ENCODE measurements around the gene TM9SF1. TPM values are rescaled to one million over a fixed set of nuclear protein-coding genes. Genes with fewer than 3 reads are reported as not detected.

The TM9SF1 gene
- total and polyA plus RNA-seq, 9 of the 15 experiments (the other 6 are each of a cell fraction or from before 2014, with no cell fraction given), result 5.3 to 20.3 (median 11.8) TPM

- no peak for FAIRE-seq
- WGBS (ENCODE audit: insufficient coverage, low coverage, missing lambda C conversion rate), result 65% methylated on average over 2 of the region's 3 CpGs
- TF ChIP-seq ELK3 (CRISPR knock-in tag; IDR thresholded peaks at IDR 0.05) (no peak), SLC30A9 (CRISPR knock-in tag; IDR thresholded peaks at IDR 0.05) (no peak), ATF3 (IDR thresholded peaks at IDR 0.05) (peak; percentile 53; the same call in 1 of the 2 replicates), ATF3 (CRISPR knock-in tag; conservative IDR thresholded peaks at IDR 0.05) (no peak), ATF4 (CRISPR knock-in tag; IDR thresholded peaks at IDR 0.05) (0 out of 2 replicates have a peak, but pooled peaks have one; percentile 67), ZNF584 (CRISPR knock-in tag; IDR thresholded peaks at IDR 0.05; ENCODE audit: low read depth) (peak; percentile 72; the same call in 1 of the 2 replicates), SMAD4 (CRISPR knock-in tag; conservative IDR thresholded peaks at IDR 0.05) (peak; percentile 60), ZNF175 (CRISPR knock-in tag; IDR thresholded peaks at IDR 0.05; ENCODE audit: low read depth) (peak; percentile 37; the same call in 1 of the 2 replicates), NR2C1 (IDR thresholded peaks at IDR 0.05) (no peak), NR2C1 (tag; IDR thresholded peaks at IDR 0.05) (peak; percentile 11; the same call in 1 of the 2 replicates), JUND (IDR thresholded peaks at IDR 0.05; ENCODE audit: borderline replicate concordance, low read depth, low read length) (no peak), JUND (tag; IDR thresholded peaks at IDR 0.05; ENCODE audit: borderline replicate concordance, low read depth, low read length) (no peak), ZNF592 (IDR thresholded peaks at IDR 0.05) (0 out of 2 replicates have a peak, but pooled peaks have one; percentile 35), DMBX1 (CRISPR knock-in tag; IDR thresholded peaks at IDR 0.05; ENCODE audit: borderline replicate concordance) (peak; percentile 60; the same call in 1 of the 2 replicates)
These were observed 27.6 kb downstream of the TM9SF1 start for GRCh38 chr14:24167469-24168114.

More at GRCh38 chr14:24167469-24168114, 27.6 kb downstream of the TM9SF1 start:
- Histone ChIP-seq H3K36me3 (ENCODE audit: control insufficient read depth, insufficient read depth, low read length) (peaks cover 36% of the 10 kb centered on the region; the same call in 2 of the 3 replicates), H3K9me1 (ENCODE audit: control insufficient read depth, insufficient read depth, low read length) (no peaks in the 10 kb centered on the region), H3K4me2 (ENCODE audit: insufficient read depth, low read length) (no peak overlapping the region), H2AFZ (ENCODE audit: low read depth, low read length) (no peak overlapping the region), H3K79me2 (ENCODE audit: control insufficient read depth, insufficient read depth, low read length) (no peaks in the 10 kb centered on the region), H3K4me3 (no peak overlapping the region), H3K27ac (ENCODE audit: extremely low read depth, low read depth, low read length) (peak overlapping the region; percentile 26; the same call in 1 of the 3 replicates), H3K9me3 (replicated peaks; ENCODE audit: control insufficient read depth, insufficient read depth, low read depth, low read length) (no peaks in the 10 kb centered on the region), H4K20me1 (replicated peaks; ENCODE audit: control insufficient read depth, insufficient read depth, low read length) (no peaks in the 10 kb centered on the region), H3K4me1 (replicated peaks in 1 of 2; ENCODE audit: control insufficient read depth in 2 of 2, insufficient read depth in 2 of 2, low read length in 2 of 2) (no peaks in the 10 kb centered on the region; a peak in 1 of 5 replicates), H3K27me3 (ENCODE audit: control insufficient read depth in 2 of 2, insufficient read depth in 2 of 2, low read length in 2 of 2) (no peaks in the 10 kb centered on the region), H3K9ac (ENCODE audit: insufficient read depth in 1 of 2, low read depth in 2 of 2, low read length in 2 of 2) (no peak overlapping the region)
- intact Hi-C loops (cut with micrococcal nuclease) (no loop called here), in situ Hi-C loops (cut with MboI) (no loop called here)
- DNase-seq (ENCODE audit: extremely low read depth in 1 of 4, low spot score in 3 of 4), result no peak
- no TSS peak for BruUV-seq (replicated peaks)
- peak; percentile 46; the same call in 2 of the 3 replicates for ATAC-seq
- ChIA-PET CTCF (ENCODE audit: low intra/inter-chr PET ratio) (no interaction called here), POLR2A (interaction anchor here (0.6 kb wide), 1 partner anchor 221 kb away, joined by 3 read pairs; no protein-coding TSS in a partner anchor)
